Measurements from ENCODE around the gene ERBB4. TPM values are rescaled to one million over a fixed set of nuclear protein-coding genes. Genes with fewer than 3 reads are reported as not detected.

ERBB4 gene
- total and polyA plus RNA-seq, 7 donors = under 0.01 to 0.33 (median 0.08) TPM; not detected in 1

GRCh38 chr2:212173331-212173730 lies 365.3 kb downstream of the ERBB4 start:
- H3K4me1 ChIP-seq = no peaks in the 10 kb centered on the region
- no peak for TF ChIP-seq POLR2AphosphoS5 (IDR thresholded peaks at IDR 0.05)
- no peak for TF ChIP-seq POLR2A (IDR thresholded peaks at IDR 0.05)
- H3K9me3 ChIP-seq = no peaks in the 10 kb centered on the region
- intact Hi-C loops (cut with DNase I) = no loop called here
- DNase-seq = no peak
- H3K36me3 ChIP-seq = no peaks in the 10 kb centered on the region
- no peaks in the 10 kb centered on the region for H3K27me3 ChIP-seq
- 26 to 42% methylated on average over 1 of the region's 1 CpG for WGBS, 2 donors
- no peak overlapping the region for H3K27ac ChIP-seq
- H3K4me3 ChIP-seq = no peak overlapping the region

GRCh38 chr2:212170382-212170781 lies 368.2 kb downstream of the ERBB4 start:
- no peaks in the 10 kb centered on the region for H3K9me3 ChIP-seq
- H3K27ac ChIP-seq = no peak overlapping the region
- H3K4me3 ChIP-seq = no peak overlapping the region
- H3K27me3 ChIP-seq = no peaks in the 10 kb centered on the region
- no peaks in the 10 kb centered on the region for H3K4me1 ChIP-seq
- H3K36me3 ChIP-seq = no peaks in the 10 kb centered on the region
- TF ChIP-seq CTCF (IDR thresholded peaks at IDR 0.05) (no peak), POLR2AphosphoS5 (IDR thresholded peaks at IDR 0.05) (no peak), POLR2A (IDR thresholded peaks at IDR 0.05) (no peak), EP300 (IDR thresholded peaks at IDR 0.05) (no peak)
- WGBS, 2 donors = 58 to 63% methylated on average over 2 of the region's 2 CpGs
- intact Hi-C loops (cut with DNase I) = no loop called here
- DNase-seq = no peak

GRCh38 chr2:212158081-212158480 lies 380.5 kb downstream of the ERBB4 start:
- Histone ChIP-seq H3K9me3 (no peaks in the 10 kb centered on the region), H3K4me1 (no peaks in the 10 kb centered on the region), H3K27ac (no peak overlapping the region), H3K27me3 (no peaks in the 10 kb centered on the region), H3K4me3 (no peak overlapping the region), H3K36me3 (no peaks in the 10 kb centered on the region)
- WGBS, 2 donors = 76 to 80% methylated on average over 1 of the region's 1 CpG
- DNase-seq = no peak
- intact Hi-C loops (cut with DNase I) = no loop called here
- TF ChIP-seq POLR2AphosphoS5 (IDR thresholded peaks at IDR 0.05) (no peak), POLR2A (IDR thresholded peaks at IDR 0.05) (no peak), CTCF (IDR thresholded peaks at IDR 0.05) (no peak), EP300 (IDR thresholded peaks at IDR 0.05) (no peak)

GRCh38 chr2:212157012-212157411 lies 381.6 kb downstream of the ERBB4 start:
- Histone ChIP-seq H3K27ac (no peak overlapping the region), H3K36me3 (no peaks in the 10 kb centered on the region), H3K9me3 (no peaks in the 10 kb centered on the region), H3K27me3 (no peaks in the 10 kb centered on the region), H3K4me1 (no peaks in the 10 kb centered on the region), H3K4me3 (no peak overlapping the region)
- DNase-seq = no peak
- TF ChIP-seq POLR2AphosphoS5 (IDR thresholded peaks at IDR 0.05) (no peak), EP300 (IDR thresholded peaks at IDR 0.05) (no peak), CTCF (IDR thresholded peaks at IDR 0.05) (no peak), POLR2A (IDR thresholded peaks at IDR 0.05) (no peak)
- WGBS, 2 donors = 12 to 44% methylated on average over 1 of the region's 1 CpG
- intact Hi-C loops (cut with DNase I) = no loop called here

DNA sequence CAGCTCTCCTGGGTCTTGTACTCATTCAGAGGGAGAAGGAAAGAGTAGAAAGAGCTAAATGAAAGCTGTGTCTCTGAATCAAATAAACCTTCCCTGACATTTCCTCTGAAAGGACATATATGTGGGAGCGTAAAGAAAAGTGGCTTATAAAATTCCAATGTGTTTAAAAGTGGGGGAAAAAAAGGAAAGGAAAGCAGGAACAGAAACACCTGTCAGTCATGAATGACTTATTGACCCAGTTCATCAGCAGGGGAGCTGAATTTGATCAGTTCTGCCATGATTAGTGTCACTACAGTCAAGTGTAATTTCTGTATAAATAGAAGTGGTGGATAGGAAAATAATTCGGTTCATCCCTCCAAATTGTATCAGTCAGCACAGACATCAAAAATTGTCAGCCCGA lies 382.5 kb downstream of the ERBB4 start:
- Histone ChIP-seq H3K36me3 (no peaks in the 10 kb centered on the region), H3K4me1 (no peaks in the 10 kb centered on the region), H3K27me3 (no peaks in the 10 kb centered on the region), H3K4me3 (no peak overlapping the region), H3K9me3 (no peaks in the 10 kb centered on the region), H3K27ac (no peak overlapping the region)
- 82 to 87% methylated on average over 3 of the region's 3 CpGs for WGBS, 2 donors
- TF ChIP-seq POLR2A (IDR thresholded peaks at IDR 0.05) = no peak
- TF ChIP-seq EP300 (IDR thresholded peaks at IDR 0.05) = no peak
- TF ChIP-seq POLR2AphosphoS5 (IDR thresholded peaks at IDR 0.05) = no peak
- no peak for TF ChIP-seq CTCF (IDR thresholded peaks at IDR 0.05)
- intact Hi-C loops (cut with DNase I) = no loop called here
- DNase-seq = no peak
